ENCODE data around the gene VPS29. TPM values are rescaled to one million over a fixed set of nuclear protein-coding genes. Genes with fewer than 3 reads are reported as not detected.

VPS29 gene
- total RNA-seq (10 to 100 TPM; 62.5 to 64.9 TPM), total RNA-seq (23.7 to 95.8 (median 65.3) reads per million in 172 experiments)
- polyA plus RNA-seq (2013, experiment 1 of 2), result 126 TPM
- polyA plus RNA-seq (2013, experiment 2 of 2), result 136 TPM

DNA sequence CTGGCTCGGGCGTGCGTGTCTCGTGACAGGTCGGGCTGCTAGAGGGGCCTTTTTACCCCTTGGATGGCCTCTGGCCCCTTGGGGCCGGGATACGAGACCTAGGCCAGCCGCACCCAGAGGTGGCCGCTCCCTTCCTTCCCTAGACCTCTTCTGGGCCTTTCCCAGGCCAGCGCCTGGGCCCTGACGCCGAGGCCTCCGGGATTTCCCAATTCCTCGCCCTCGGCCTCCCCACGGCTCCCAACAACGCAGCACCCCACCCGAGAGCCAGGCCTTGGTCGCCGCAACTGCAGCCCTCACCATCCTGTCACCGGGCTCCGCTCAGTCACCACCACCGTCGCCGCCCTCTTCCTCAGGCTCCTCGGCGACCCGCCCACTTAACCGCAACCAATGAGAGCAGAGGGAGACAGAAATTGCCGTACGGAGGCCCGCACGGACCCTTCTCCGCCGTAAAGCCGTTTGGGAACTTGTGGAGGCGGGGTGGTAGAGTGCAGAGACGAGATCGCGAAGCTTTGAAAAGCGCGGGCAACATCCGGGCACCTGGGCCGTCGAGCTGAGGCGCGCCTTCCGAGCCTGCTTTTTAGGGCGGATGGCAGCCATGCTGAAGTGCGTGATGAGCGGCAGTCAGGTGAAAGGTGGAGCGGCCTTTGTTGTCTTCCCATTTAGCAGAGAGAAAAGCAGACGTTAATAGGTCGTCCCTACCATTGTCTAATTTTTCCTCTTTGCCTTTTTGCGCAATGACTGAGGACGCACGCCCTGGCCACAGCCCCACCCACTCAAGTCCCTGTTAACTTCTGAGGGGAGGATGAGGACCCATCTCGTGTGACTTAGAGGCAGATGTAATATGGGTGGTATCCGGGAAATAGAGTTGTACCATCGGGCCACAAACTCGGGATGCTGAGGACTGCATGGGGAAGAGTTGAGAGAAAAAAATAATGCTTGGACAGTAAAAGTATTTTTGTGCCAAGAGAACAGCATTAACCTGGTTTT lies at the start of gene VPS29, which contains the start of gene RAD9B:
Gene VPS29, minus strand, starts transcription at position 360 of the 987 bp plus-strand sequence. Its CDS starts 60 bp downstream, at position 300.
Gene RAD9B, plus strand, starts transcription at position 580 of the 987 bp plus-strand sequence. Its CDS starts 7 bp downstream, at position 587.
- Histone ChIP-seq H3K36me3 (ENCODE audit: insufficient read depth, low read length) (no peaks in the 10 kb centered on the region), H3K4me1 (ENCODE audit: insufficient read depth, low read length) (peaks cover 24% of the 10 kb centered on the region), H3K27me3 (ENCODE audit: control insufficient read depth in 1 of 2, insufficient read depth in 2 of 2, low read length in 2 of 2) (no peaks in the 10 kb centered on the region), H3K4me3 (ENCODE audit: low read length) (peak within 1 kb of the TSS; percentile 96), H3K9me3 (ENCODE audit: control insufficient read depth in 1 of 2, insufficient read depth in 1 of 2, low read length in 2 of 2) (no peaks in the 10 kb centered on the region), H3K27ac (ENCODE audit: low read depth in 1 of 2, low read length in 2 of 2) (peak within 1 kb of the TSS; percentile 90 to 93)
- CTCF ChIA-PET, result interaction anchor here (0.9 to 6.2 kb wide), 4 partner anchors 33 to 83 kb away, joined by 3 to 48 read pairs (median 14); partner anchors contain the start of genes ARPC3, FAM216A and GPN3
- TF ChIP-seq, protein P1, sequence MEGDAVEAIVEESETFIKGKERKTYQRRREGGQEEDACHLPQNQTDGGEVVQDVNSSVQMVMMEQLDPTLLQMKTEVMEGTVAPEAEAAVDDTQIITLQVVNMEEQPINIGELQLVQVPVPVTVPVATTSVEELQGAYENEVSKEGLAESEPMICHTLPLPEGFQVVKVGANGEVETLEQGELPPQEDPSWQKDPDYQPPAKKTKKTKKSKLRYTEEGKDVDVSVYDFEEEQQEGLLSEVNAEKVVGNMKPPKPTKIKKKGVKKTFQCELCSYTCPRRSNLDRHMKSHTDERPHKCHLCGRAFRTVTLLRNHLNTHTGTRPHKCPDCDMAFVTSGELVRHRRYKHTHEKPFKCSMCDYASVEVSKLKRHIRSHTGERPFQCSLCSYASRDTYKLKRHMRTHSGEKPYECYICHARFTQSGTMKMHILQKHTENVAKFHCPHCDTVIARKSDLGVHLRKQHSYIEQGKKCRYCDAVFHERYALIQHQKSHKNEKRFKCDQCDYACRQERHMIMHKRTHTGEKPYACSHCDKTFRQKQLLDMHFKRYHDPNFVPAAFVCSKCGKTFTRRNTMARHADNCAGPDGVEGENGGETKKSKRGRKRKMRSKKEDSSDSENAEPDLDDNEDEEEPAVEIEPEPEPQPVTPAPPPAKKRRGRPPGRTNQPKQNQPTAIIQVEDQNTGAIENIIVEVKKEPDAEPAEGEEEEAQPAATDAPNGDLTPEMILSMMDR (IDR thresholded peaks at IDR 0.05), result no peak
- Mint-ChIP-seq H3K9me3 (no peaks in the 10 kb centered on the region), H3K27me3 (no peaks in the 10 kb centered on the region), H3K4me1 (ENCODE audit: low read depth) (peaks cover 39% of the 10 kb centered on the region), H3K4me3 (peak within 1 kb of the TSS; percentile 98), H3K36me3 (ENCODE audit: low read depth) (peaks cover 12% of the 10 kb centered on the region), H3K27ac (peak within 1 kb of the TSS; percentile 90)
- DNase-seq (peak; percentile 97 to 100 (median 98)), ATAC-seq (ENCODE audit: poor library complexity) (peak; percentile 92)
- POLR2A ChIA-PET, result interaction anchor here (0.5 to 3.8 kb wide), 25 partner anchors 8 to 423 kb away, joined by 3 to 115 read pairs (median 5); partner anchors contain the start of genes ARPC3, FAM216A, GPN3 and TCTN1
- intact Hi-C loops (cut with DNase I, micrococcal nuclease), result loop anchor here (1.0 to 5.0 kb wide), 6 partner anchors 33 to 235 kb away; partner anchors contain the start of genes ARPC3 (in 2 of the 2), FAM216A (in 2 of the 2), GPN3 (in 2 of the 2) and PPTC7 (in 2 of the 2)

GRCh38 chr12:110550981-110551380 lies 49.1 kb upstream of the VPS29 start:
- CTCF ChIA-PET, result interaction anchor here (0.9 to 4.7 kb wide), 6 partner anchors 10 to 101 kb away, joined by 3 to 112 read pairs (median 8); partner anchors contain the start of gene ARPC3
- POLR2A ChIA-PET, result interaction anchor here (1.8 kb wide), 1 partner anchor 83 kb away, joined by 7 read pairs; the partner anchor contains the start of genes FAM216A and GPN3
- DNase-seq (no peak), ATAC-seq (ENCODE audit: poor library complexity) (no peak)
- no peaks in the 10 kb centered on the region for H3K9me3 ChIP-seq (ENCODE audit: control insufficient read depth in 1 of 2, insufficient read depth in 1 of 2, low read length in 2 of 2)
- H3K27me3 ChIP-seq (ENCODE audit: control insufficient read depth in 1 of 2, insufficient read depth in 2 of 2, low read length in 2 of 2), result no peaks in the 10 kb centered on the region
- H3K36me3 ChIP-seq (ENCODE audit: insufficient read depth, low read length), result peaks cover 36% of the 10 kb centered on the region
- no peak overlapping the region for H3K4me3 ChIP-seq (ENCODE audit: low read length)
- intact Hi-C loops (cut with DNase I, micrococcal nuclease), result loop anchor here (2.0 to 5.0 kb wide), 4 partner anchors 39 to 276 kb away; partner anchors contain the start of gene ARPC3 (in 1 of the 2)
- Mint-ChIP-seq H3K27me3 (no peaks in the 10 kb centered on the region), H3K9me3 (no peaks in the 10 kb centered on the region), H3K4me3 (no peak overlapping the region), H3K4me1 (ENCODE audit: low read depth) (peaks cover 51% of the 10 kb centered on the region), H3K36me3 (ENCODE audit: low read depth) (peaks cover 60% of the 10 kb centered on the region), H3K27ac (no peak overlapping the region)
- peaks cover 11% of the 10 kb centered on the region for H3K4me1 ChIP-seq (ENCODE audit: insufficient read depth, low read length)
- TF ChIP-seq, protein P1 (IDR thresholded peaks at IDR 0.05), result no peak
- H3K27ac ChIP-seq (ENCODE audit: low read depth in 1 of 2, low read length in 2 of 2), result no peak overlapping the region

DNA sequence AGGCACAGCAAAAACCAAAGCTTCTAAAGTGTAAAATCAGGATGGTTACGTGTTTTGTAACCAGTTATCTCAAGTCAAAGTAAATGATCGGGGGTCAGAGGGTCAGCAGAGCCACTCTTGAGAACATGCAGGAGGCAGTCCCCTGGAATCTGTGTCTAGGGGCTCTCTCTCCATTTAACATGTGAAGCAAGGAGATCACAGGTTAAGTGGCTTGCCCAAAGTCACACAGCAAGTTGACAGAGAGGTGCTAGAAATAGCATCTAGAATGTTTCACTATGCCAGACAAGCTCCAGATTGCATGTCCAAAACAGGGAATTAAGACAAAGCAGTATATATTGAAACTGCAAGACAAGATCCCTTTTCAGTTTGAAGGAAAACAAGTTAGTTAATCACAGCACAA lies 47.8 kb upstream of the VPS29 start:
- Mint-ChIP-seq H3K4me1 (ENCODE audit: low read depth) (peaks cover 43% of the 10 kb centered on the region), H3K27ac (no peak overlapping the region), H3K36me3 (ENCODE audit: low read depth) (peaks cover 70% of the 10 kb centered on the region), H3K4me3 (no peak overlapping the region), H3K27me3 (no peaks in the 10 kb centered on the region), H3K9me3 (no peaks in the 10 kb centered on the region)
- intact Hi-C loops (cut with DNase I, micrococcal nuclease), result loop anchor here (2.0 to 5.0 kb wide), 4 partner anchors 37 to 278 kb away; partner anchors contain the start of gene ARPC3 (in 1 of the 2)
- H3K4me1 ChIP-seq (ENCODE audit: insufficient read depth, low read length), result peaks cover 11% of the 10 kb centered on the region
- DNase-seq (no peak), ATAC-seq (ENCODE audit: poor library complexity) (no peak)
- no peaks in the 10 kb centered on the region for H3K27me3 ChIP-seq (ENCODE audit: control insufficient read depth in 1 of 2, insufficient read depth in 2 of 2, low read length in 2 of 2)
- POLR2A ChIA-PET, result no interaction called here
- H3K36me3 ChIP-seq (ENCODE audit: insufficient read depth, low read length), result peaks cover 46% of the 10 kb centered on the region
- H3K9me3 ChIP-seq (ENCODE audit: control insufficient read depth in 1 of 2, insufficient read depth in 1 of 2, low read length in 2 of 2), result no peaks in the 10 kb centered on the region
- TF ChIP-seq, protein P1 (IDR thresholded peaks at IDR 0.05), result no peak
- H3K4me3 ChIP-seq (ENCODE audit: low read length), result no peak overlapping the region
- CTCF ChIA-PET, result interaction anchor here (1.5 to 3.4 kb wide), 4 partner anchors 51 to 100 kb away, joined by 5 to 16 read pairs (median 9); partner anchors contain the start of genes ARPC3, FAM216A and GPN3
- H3K27ac ChIP-seq (ENCODE audit: low read depth in 1 of 2, low read length in 2 of 2), result no peak overlapping the region
